Rectal smooth muscle tissue (tissue), 1 donor: ENCODE measurements around the gene STK17A.
A peak's percentile ranks its signal among the peaks of the same experiment; 100 is the strongest.

ENCODE experiments used
- H3K27ac ChIP-seq: one replicate; pipeline ENCODE4 v1.7.0; 2013; ENCODE audit warnings: low read depth, low read length, inconsistent platforms
- H3K27me3 ChIP-seq: one replicate; pipeline ENCODE4 v1.7.0; 2013; ENCODE audit warnings: low read length; ENCODE audit not compliant: control insufficient read depth, insufficient read depth
- H3K36me3 ChIP-seq: one replicate; pipeline ENCODE4 v1.7.0; 2013; ENCODE audit warnings: low read length; ENCODE audit not compliant: control insufficient read depth, insufficient read depth
- H3K4me1 ChIP-seq: one replicate; pipeline ENCODE4 v1.7.0; 2013; ENCODE audit warnings: low read length; ENCODE audit not compliant: control insufficient read depth, insufficient read depth
- H3K4me3 ChIP-seq: one replicate; pipeline ENCODE4 v1.7.0; 2013; ENCODE audit warnings: low read length
- H3K9ac ChIP-seq: one replicate; pipeline ENCODE4 v1.7.0; 2013; ENCODE audit warnings: low read length

Gene STK17A

GRCh38 chr7:43582503-43583423 is at the start of gene STK17A:
TSS of gene STK17A (plus strand) at chr7:43583108. CDS start at chr7:43583244, 136 bp downstream.
- peak within 1 kb of the TSS; percentile 90 for H3K4me3 ChIP-seq
- peak within 1 kb of the TSS; percentile 89 for H3K27ac ChIP-seq
- H3K9ac ChIP-seq, result peak within 1 kb of the TSS; percentile 81
- peaks cover 3% of the 10 kb centered on the region for H3K4me1 ChIP-seq
- no peaks in the 10 kb centered on the region for H3K27me3 ChIP-seq
- H3K36me3 ChIP-seq, result no peaks in the 10 kb centered on the region

GRCh38 chr7:43533801-43534479 is 49.0 kb upstream of the STK17A start:
- Histone ChIP-seq H3K4me3 (no peak overlapping the region), H3K36me3 (no peaks in the 10 kb centered on the region), H3K9ac (no peak overlapping the region), H3K4me1 (peaks cover 3% of the 10 kb centered on the region), H3K27me3 (no peaks in the 10 kb centered on the region), H3K27ac (no peak overlapping the region)

- Histone ChIP-seq H3K27ac (no peak overlapping the region), H3K36me3 (no peaks in the 10 kb centered on the region)
Measured at GRCh38 chr7:43535031-43535451, 47.9 kb upstream of the STK17A start.

GRCh38 chr7:43535810-43536585 is 46.9 kb upstream of the STK17A start:
- no peaks in the 10 kb centered on the region for H3K36me3 ChIP-seq
- H3K27me3 ChIP-seq, result no peaks in the 10 kb centered on the region
- no peak overlapping the region for H3K4me3 ChIP-seq
- H3K27ac ChIP-seq, result no peak overlapping the region
- H3K4me1 ChIP-seq, result peaks cover 3% of the 10 kb centered on the region
- H3K9ac ChIP-seq, result no peak overlapping the region

More at GRCh38 chr7:43535031-43535451, 47.9 kb upstream of the STK17A start:
- Histone ChIP-seq H3K4me3 (no peak overlapping the region), H3K27me3 (no peaks in the 10 kb centered on the region), H3K4me1 (peaks cover 3% of the 10 kb centered on the region), H3K9ac (no peak overlapping the region)

- Histone ChIP-seq H3K36me3 (no peaks in the 10 kb centered on the region), H3K9ac (no peak overlapping the region), H3K4me1 (peaks cover 3% of the 10 kb centered on the region), H3K27me3 (no peaks in the 10 kb centered on the region), H3K4me3 (no peak overlapping the region), H3K27ac (no peak overlapping the region)
Measured at GRCh38 chr7:43536773-43537172, 46.1 kb upstream of the STK17A start.

- H3K27ac ChIP-seq, result no peak overlapping the region
- H3K9ac ChIP-seq, result no peak overlapping the region
- H3K4me3 ChIP-seq, result no peak overlapping the region
- peaks cover 3% of the 10 kb centered on the region for H3K4me1 ChIP-seq
- no peaks in the 10 kb centered on the region for H3K36me3 ChIP-seq
- H3K27me3 ChIP-seq, result no peaks in the 10 kb centered on the region
Measured at GRCh38 chr7:43537765-43538403, 45.0 kb upstream of the STK17A start.

- peaks cover 3% of the 10 kb centered on the region for H3K4me1 ChIP-seq
- no peak overlapping the region for H3K27ac ChIP-seq
- H3K4me3 ChIP-seq, result no peak overlapping the region
- no peaks in the 10 kb centered on the region for H3K27me3 ChIP-seq
- H3K36me3 ChIP-seq, result no peaks in the 10 kb centered on the region
- H3K9ac ChIP-seq, result no peak overlapping the region
Measured at GRCh38 chr7:43538404-43538771, 44.5 kb upstream of the STK17A start.

- Histone ChIP-seq H3K4me1 (no peaks in the 10 kb centered on the region), H3K9ac (no peak overlapping the region), H3K27me3 (no peaks in the 10 kb centered on the region), H3K36me3 (no peaks in the 10 kb centered on the region), H3K27ac (no peak overlapping the region), H3K4me3 (no peak overlapping the region)
Measured at GRCh38 chr7:43540471-43540870, 42.4 kb upstream of the STK17A start.

GRCh38 chr7:43542716-43543115 is 40.2 kb upstream of the STK17A start:
- Histone ChIP-seq H3K27ac (no peak overlapping the region), H3K36me3 (no peaks in the 10 kb centered on the region), H3K27me3 (no peaks in the 10 kb centered on the region), H3K4me1 (no peaks in the 10 kb centered on the region), H3K9ac (no peak overlapping the region), H3K4me3 (no peak overlapping the region)

GRCh38 chr7:43546231-43546630 is 36.7 kb upstream of the STK17A start:
- Histone ChIP-seq H3K9ac (no peak overlapping the region), H3K27me3 (no peaks in the 10 kb centered on the region), H3K36me3 (no peaks in the 10 kb centered on the region), H3K27ac (no peak overlapping the region), H3K4me1 (no peaks in the 10 kb centered on the region), H3K4me3 (no peak overlapping the region)

- H3K27ac ChIP-seq, result no peak overlapping the region
- no peak overlapping the region for H3K9ac ChIP-seq
- H3K36me3 ChIP-seq, result no peaks in the 10 kb centered on the region
- H3K27me3 ChIP-seq, result no peaks in the 10 kb centered on the region
- no peaks in the 10 kb centered on the region for H3K4me1 ChIP-seq
- no peak overlapping the region for H3K4me3 ChIP-seq
Measured at GRCh38 chr7:43550427-43550826, 32.5 kb upstream of the STK17A start.

- H3K4me3 ChIP-seq, result no peak overlapping the region
- H3K27me3 ChIP-seq, result no peaks in the 10 kb centered on the region
- H3K27ac ChIP-seq, result no peak overlapping the region
Measured at GRCh38 chr7:43552122-43552521, 30.8 kb upstream of the STK17A start.

More at GRCh38 chr7:43552122-43552521, 30.8 kb upstream of the STK17A start:
- Histone ChIP-seq H3K4me1 (no peaks in the 10 kb centered on the region), H3K9ac (no peak overlapping the region), H3K36me3 (no peaks in the 10 kb centered on the region)
